BE2C (cell line): ENCODE measurements around the gene KDM6A.
A peak's percentile ranks its signal among the peaks of the same experiment; 100 is the strongest.
"Not testable (repeated sequence)": the region's sequence is repeated elsewhere in the genome, so short reads cannot be mapped to it uniquely, and the experiment has no call there.

Source experiments
- DNase-seq: peaks from one replicate; pipeline ENCODE4 v3.0.0-alpha.2; 2020
- H3K27me3 ChIP-seq: fragments of 250-450 bp; sonication (Bioruptor Pico); 2 replicates; pipeline ENCODE4 v1.5.1; 2020; ENCODE audit warnings: mild to moderate bottlenecking
- H3K36me3 ChIP-seq: fragments of 250-450 bp; sonication (Bioruptor Pico); 2 replicates; pipeline ENCODE4 v1.5.1; 2020; ENCODE audit warnings: mild to moderate bottlenecking
- H3K4me1 ChIP-seq: fragments of 250-450 bp; sonication (Bioruptor Pico); 2 replicates; pipeline ENCODE4 v1.5.1; 2020
- H3K4me3 ChIP-seq: 2 replicates; pipeline ENCODE4 v1.5.1; 2011; ENCODE audit warnings: low read depth, low read length
- H3K9me3 ChIP-seq: fragments of 250-450 bp; sonication (Bioruptor Pico); 2 replicates; pipeline ENCODE4 v1.5.1; 2020
- TF ChIP-seq, protein P1 (sequence below): IDR thresholded peaks from 2 replicates; pipeline ENCODE4 v1.5.1; 2012; ENCODE audit warnings: mild to moderate bottlenecking, low read depth, low read length

KDM6A gene

DNA sequence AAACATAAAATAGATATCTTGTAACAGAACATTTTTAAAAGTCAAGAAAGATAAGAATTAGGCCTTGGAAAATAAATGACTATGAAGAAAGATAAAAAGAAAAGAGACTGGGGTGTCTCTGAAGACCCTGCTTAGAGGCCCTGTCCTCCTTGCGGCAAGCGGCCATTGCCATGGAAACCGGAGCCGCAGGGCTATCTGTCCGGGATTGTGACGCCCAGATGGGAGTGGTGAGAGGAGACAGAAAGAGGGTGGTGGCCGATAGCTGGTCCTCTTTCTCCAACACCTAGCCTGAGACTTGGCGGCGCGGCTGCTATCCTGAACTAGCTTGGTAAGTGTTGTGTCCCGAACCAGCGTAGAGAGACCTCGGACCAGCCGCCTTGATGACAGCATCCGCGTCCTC is 29.2 kb upstream of the KDM6A start, which contains the start of gene DUSP21:
Gene DUSP21 (plus strand): TSS at position 269 of the 400 bp plus-strand sequence. CDS start 112 bp downstream, at position 381.
- TF ChIP-seq, protein P1, sequence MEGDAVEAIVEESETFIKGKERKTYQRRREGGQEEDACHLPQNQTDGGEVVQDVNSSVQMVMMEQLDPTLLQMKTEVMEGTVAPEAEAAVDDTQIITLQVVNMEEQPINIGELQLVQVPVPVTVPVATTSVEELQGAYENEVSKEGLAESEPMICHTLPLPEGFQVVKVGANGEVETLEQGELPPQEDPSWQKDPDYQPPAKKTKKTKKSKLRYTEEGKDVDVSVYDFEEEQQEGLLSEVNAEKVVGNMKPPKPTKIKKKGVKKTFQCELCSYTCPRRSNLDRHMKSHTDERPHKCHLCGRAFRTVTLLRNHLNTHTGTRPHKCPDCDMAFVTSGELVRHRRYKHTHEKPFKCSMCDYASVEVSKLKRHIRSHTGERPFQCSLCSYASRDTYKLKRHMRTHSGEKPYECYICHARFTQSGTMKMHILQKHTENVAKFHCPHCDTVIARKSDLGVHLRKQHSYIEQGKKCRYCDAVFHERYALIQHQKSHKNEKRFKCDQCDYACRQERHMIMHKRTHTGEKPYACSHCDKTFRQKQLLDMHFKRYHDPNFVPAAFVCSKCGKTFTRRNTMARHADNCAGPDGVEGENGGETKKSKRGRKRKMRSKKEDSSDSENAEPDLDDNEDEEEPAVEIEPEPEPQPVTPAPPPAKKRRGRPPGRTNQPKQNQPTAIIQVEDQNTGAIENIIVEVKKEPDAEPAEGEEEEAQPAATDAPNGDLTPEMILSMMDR, result no peak
- no peaks in the 10 kb centered on the region for H3K27me3 ChIP-seq
- H3K4me1 ChIP-seq, result no peaks in the 10 kb centered on the region
- no peak for DNase-seq
- no peaks in the 10 kb centered on the region for H3K9me3 ChIP-seq
- H3K36me3 ChIP-seq, result no peaks in the 10 kb centered on the region
- H3K4me3 ChIP-seq, result no peak within 1 kb of the TSS

- no peaks in the 10 kb centered on the region for H3K4me1 ChIP-seq
- H3K36me3 ChIP-seq, result no peaks in the 10 kb centered on the region
- no peak overlapping the region for H3K4me3 ChIP-seq
- H3K9me3 ChIP-seq, result no peaks in the 10 kb centered on the region
- TF ChIP-seq, protein P1, result no peak
- no peaks in the 10 kb centered on the region for H3K27me3 ChIP-seq
- DNase-seq, result no peak
Measured at GRCh38 chrX:44844204-44844603, 28.8 kb upstream of the KDM6A start.

- H3K27me3 ChIP-seq, H3K4me3 ChIP-seq, H3K36me3 ChIP-seq, DNase-seq, H3K9me3 ChIP-seq, H3K4me1 ChIP-seq: not testable (repeated sequence)
Measured at GRCh38 chrX:44850891-44851290, 22.1 kb upstream of the KDM6A start.

- no peaks in the 10 kb centered on the region for H3K27me3 ChIP-seq
- TF ChIP-seq, protein P1, result no peak
- no peaks in the 10 kb centered on the region for H3K4me1 ChIP-seq
- H3K9me3 ChIP-seq, result no peaks in the 10 kb centered on the region
- DNase-seq, result no peak
- H3K36me3 ChIP-seq, result no peaks in the 10 kb centered on the region
- H3K4me3 ChIP-seq, result peak overlapping the region; percentile 66; the same call in 1 of the 2 replicates
Measured at GRCh38 chrX:44871114-44871645, 1.8 kb upstream of the KDM6A start.

DNA sequence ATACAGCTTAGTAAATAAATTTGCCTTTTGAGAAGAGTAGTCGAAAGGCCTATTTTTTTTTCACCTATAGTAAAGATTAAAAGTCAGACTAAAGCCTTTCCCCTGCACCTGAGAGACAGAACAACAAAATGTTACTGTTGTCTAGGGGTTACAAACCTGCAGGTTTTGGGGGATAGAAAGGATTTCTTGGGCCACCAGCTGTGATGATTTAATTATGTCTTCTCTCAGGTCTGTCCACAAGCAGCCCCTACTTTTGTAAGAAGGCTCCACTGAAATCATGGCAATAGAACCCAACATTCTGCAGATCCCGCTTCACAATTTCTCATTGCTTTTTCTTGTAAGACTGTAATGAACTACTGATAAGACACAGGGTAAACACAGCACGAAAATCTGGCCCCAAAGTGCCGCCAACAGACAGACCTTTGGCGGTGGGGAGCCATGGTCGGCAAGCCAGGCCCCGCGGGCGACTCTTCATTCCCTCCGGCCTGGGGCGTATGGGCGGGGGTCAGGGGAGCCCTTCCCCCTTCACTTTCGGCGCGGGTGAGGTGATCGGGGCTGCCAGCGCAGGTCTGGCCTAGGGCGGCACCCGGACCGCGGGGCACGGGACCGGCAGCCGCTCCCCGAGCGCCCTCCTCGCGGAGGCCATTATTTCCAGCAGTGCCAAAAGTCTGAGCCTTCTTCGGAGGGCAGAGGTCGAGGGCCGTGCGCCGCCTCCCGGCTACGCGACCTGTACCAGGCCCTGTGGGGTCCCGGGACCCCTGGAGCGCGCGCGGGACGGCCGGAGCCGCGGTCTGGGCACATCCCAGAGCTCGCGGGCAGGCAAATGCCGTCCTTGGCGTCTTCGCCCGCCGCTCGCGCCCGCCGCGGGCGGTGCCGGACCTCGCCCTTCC is 812 bp upstream of the KDM6A start:
- peak; percentile 35 for DNase-seq
- H3K9me3 ChIP-seq, result no peaks in the 10 kb centered on the region
- H3K4me1 ChIP-seq, result no peaks in the 10 kb centered on the region
- peak overlapping the region; percentile 66 for H3K4me3 ChIP-seq
- no peaks in the 10 kb centered on the region for H3K27me3 ChIP-seq
- TF ChIP-seq, protein P1, result no peak
- H3K36me3 ChIP-seq, result no peaks in the 10 kb centered on the region

- Histone ChIP-seq H3K4me1 (no peaks in the 10 kb centered on the region), H3K9me3 (no peaks in the 10 kb centered on the region), H3K4me3 (peak overlapping the region; percentile 92), H3K36me3 (no peaks in the 10 kb centered on the region), H3K27me3 (no peaks in the 10 kb centered on the region)
- TF ChIP-seq, protein P1, result no peak
- peak; percentile 45 for DNase-seq
Measured at GRCh38 chrX:44873415-44874276, 658 bp downstream of the KDM6A start.
